Endodermal cell (in vitro differentiated cells): ENCODE measurements around the gene GPSM1. TPM values are rescaled to one million over a fixed set of nuclear protein-coding genes. Genes with fewer than 3 reads are reported as not detected.

Experiments used
- DNase-seq: peaks from one replicate; pipeline ENCODE4 v3.0.0-alpha.2; 2017
- H3K27ac ChIP-seq: 2 replicates; pipeline ENCODE4 v1.5.1; 2013; ENCODE audit warnings: mild to moderate bottlenecking, low read depth, low read length, moderate library complexity
- H3K27me3 ChIP-seq: 2 replicates; pipeline ENCODE4 v1.6.1; 2013; ENCODE audit warnings: mild to moderate bottlenecking, low read length, moderate library complexity; ENCODE audit not compliant: insufficient read depth, control insufficient read depth, poor library complexity, severe bottlenecking
- H3K36me3 ChIP-seq: 2 replicates; pipeline ENCODE4 v1.7.0; 2013; ENCODE audit warnings: mild to moderate bottlenecking, low read length, moderate library complexity; ENCODE audit not compliant: control insufficient read depth, insufficient read depth
- H3K4me1 ChIP-seq: one replicate; pipeline ENCODE4 v1.7.0; 2013; ENCODE audit warnings: low read length; ENCODE audit not compliant: control insufficient read depth, insufficient read depth
- H3K4me3 ChIP-seq: 2 replicates; pipeline ENCODE4 v1.5.1; 2013; ENCODE audit warnings: mild to moderate bottlenecking, low read length, moderate library complexity
- H3K9ac ChIP-seq: 2 replicates; pipeline ENCODE4 v1.6.1; 2013; ENCODE audit warnings: mild to moderate bottlenecking, low read length, moderate library complexity; ENCODE audit not compliant: poor library complexity, severe bottlenecking; ENCODE audit errors: extremely low read depth
- H3K9me3 ChIP-seq: 2 replicates; pipeline ENCODE4 v1.6.1; 2013; ENCODE audit warnings: mild to moderate bottlenecking, low read length, moderate library complexity; ENCODE audit not compliant: control insufficient read depth
- H3K27ac Mint-ChIP-seq: 2 replicates; pipeline ENCODE4 v1.8.0; 2020; ENCODE audit warnings: mixed read lengths
- H3K27me3 Mint-ChIP-seq: 2 replicates; pipeline ENCODE4 v1.8.0; 2021; ENCODE audit warnings: mild to moderate bottlenecking, mixed read lengths; ENCODE audit not compliant: insufficient read depth
- H3K36me3 Mint-ChIP-seq: 2 replicates; pipeline ENCODE4 v1.8.0; 2020; ENCODE audit warnings: low read depth, mixed read lengths
- H3K4me1 Mint-ChIP-seq: 2 replicates; pipeline ENCODE4 v1.8.0; 2020; ENCODE audit warnings: mixed read lengths
- H3K4me3 Mint-ChIP-seq: 2 replicates; pipeline ENCODE4 v1.8.0; 2020; ENCODE audit warnings: mild to moderate bottlenecking, moderate library complexity, mixed read lengths
- H3K9me3 Mint-ChIP-seq: 2 replicates; pipeline ENCODE4 v1.8.0; 2020; ENCODE audit warnings: mild to moderate bottlenecking, mixed read lengths
- WGBS, 2 experiments: methylation state at CpG; one replicate each; pipeline versions ENCODE4 v1.1.5 to v1.1.7; 2013; ENCODE audit warnings: missing lambda C conversion rate in 2 of 2, mixed read lengths in 1 of 2; ENCODE audit not compliant: insufficient coverage in 1 of 2, insufficient read length in 1 of 2; 5-methylcytosine and 5-hydroxymethylcytosine counted together
- total RNA-seq, 2 donors: library from RNA; stranded (reverse); fragmentation: NEBNext Ultra II Directional in 1 of 2; extraction: Animal tissue kit (Norgen Biotek cat#: 25700) in 1 of 2; gene quantifications; 2 replicates in 1 of 2; 3 replicates in 1 of 2; pipeline ENCODE4 v1.2.1, GENCODE V29; 2021
- TF ChIP-seq, protein P1 (sequence below): fragments of 200-600 bp; sonication (generic); conservative IDR thresholded peaks from 2 replicates; pipeline ENCODE4 v1.5.0; 2021; ENCODE audit warnings: antibody characterized with exemption, mild to moderate bottlenecking

GPSM1 gene
- total RNA-seq, 2 donors from 2014 or later, result 37.2 to 38.6 TPM

DNA sequence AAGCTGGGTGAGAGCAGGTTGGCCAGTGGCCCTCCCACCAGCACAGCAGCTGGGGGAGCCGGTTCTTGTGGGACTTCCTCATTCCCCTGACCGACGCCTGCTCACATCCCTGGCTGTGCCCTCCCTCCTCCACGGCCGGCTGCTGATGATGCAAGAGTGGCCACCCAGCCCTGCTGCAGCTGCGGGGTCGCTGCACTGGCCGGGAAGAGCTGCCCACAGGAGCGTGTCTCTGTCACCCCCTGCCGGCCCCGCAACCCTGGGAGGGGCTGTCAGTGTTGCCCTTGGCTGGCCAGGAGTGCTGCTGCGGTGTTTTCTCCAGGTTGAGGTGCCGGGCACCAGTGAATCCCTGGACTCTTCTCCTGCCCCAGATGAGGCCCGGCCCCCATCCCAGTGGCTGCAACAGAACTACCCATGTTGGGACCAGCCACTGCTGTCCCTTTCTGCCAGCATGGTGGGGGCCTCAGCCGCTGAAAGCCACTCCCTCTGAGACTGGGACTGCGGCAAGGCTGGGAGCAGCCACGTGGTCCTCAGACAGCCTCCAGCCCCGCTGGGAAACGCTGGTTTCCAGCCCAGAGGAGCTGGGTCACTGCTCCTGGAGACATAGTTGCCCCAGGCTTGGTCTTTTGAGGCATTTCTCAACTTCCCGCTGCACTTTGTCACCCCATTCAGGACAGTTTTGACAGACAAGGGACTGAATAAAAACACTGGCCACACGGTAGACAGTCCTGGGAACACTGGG is 45.4 kb downstream of the GPSM1 start:
- peaks cover 13% of the 10 kb centered on the region for H3K36me3 ChIP-seq
- peak; percentile 71 for DNase-seq
- peak overlapping the region; percentile 92 for H3K27ac ChIP-seq
- Mint-ChIP-seq H3K27me3 (no peaks in the 10 kb centered on the region), H3K27ac (no peak overlapping the region), H3K9me3 (no peaks in the 10 kb centered on the region), H3K4me1 (no peaks in the 10 kb centered on the region), H3K4me3 (no peak overlapping the region), H3K36me3 (no peaks in the 10 kb centered on the region)
- H3K9me3 ChIP-seq, result no peaks in the 10 kb centered on the region
- no peak overlapping the region for H3K4me3 ChIP-seq
- no peaks in the 10 kb centered on the region for H3K4me1 ChIP-seq
- WGBS, 2 experiments, result 73 to 78% methylated on average over 15 to 21 of the region's 21 CpGs
- H3K27me3 ChIP-seq, result no peaks in the 10 kb centered on the region
- no peak overlapping the region for H3K9ac ChIP-seq
- TF ChIP-seq, protein P1, sequence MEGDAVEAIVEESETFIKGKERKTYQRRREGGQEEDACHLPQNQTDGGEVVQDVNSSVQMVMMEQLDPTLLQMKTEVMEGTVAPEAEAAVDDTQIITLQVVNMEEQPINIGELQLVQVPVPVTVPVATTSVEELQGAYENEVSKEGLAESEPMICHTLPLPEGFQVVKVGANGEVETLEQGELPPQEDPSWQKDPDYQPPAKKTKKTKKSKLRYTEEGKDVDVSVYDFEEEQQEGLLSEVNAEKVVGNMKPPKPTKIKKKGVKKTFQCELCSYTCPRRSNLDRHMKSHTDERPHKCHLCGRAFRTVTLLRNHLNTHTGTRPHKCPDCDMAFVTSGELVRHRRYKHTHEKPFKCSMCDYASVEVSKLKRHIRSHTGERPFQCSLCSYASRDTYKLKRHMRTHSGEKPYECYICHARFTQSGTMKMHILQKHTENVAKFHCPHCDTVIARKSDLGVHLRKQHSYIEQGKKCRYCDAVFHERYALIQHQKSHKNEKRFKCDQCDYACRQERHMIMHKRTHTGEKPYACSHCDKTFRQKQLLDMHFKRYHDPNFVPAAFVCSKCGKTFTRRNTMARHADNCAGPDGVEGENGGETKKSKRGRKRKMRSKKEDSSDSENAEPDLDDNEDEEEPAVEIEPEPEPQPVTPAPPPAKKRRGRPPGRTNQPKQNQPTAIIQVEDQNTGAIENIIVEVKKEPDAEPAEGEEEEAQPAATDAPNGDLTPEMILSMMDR, result no peak

DNA sequence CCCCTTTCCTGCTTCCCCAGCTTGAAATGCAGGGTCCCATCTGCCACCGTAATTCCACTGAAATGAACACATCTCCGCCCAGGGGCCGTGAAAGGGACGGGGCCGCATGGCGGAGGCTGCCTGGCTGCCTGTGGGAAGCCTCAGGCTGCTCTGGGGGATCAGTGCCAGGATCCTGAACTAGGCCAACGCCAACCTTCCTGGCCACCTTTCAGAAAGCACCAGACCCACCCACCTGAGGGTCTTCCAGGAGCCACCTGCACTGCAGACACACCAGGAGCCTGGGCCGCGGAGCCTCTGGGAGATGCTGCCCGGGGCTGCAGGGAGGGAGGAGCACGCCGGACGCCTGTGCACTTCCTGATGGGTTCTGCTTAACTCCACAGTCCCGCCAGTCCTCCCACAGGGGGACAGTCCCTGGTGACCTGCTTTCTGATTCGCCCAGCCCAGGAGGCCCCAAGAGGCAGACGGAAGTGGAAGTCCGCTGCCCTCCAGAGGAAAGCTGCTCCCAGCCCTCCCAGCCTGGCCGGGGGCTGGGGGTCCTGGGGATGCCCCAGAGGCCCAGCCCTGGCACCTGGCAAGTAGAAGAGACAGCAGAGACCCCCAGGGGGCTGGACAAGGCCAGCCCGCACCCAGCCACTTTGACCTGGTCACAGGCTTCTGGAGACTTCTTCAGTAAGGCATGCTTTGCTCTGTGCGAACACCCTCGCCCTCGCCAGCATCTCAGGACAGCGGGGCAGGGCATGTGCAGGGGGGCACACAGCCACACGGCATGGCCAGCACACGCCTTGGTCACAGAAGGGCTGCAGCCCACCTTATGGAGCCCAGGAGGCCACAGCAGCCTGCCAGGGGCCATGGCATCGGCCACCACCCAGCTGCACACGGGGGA is 46.2 kb downstream of the GPSM1 start, which contains the start of gene CARD9:
CARD9 (minus strand) TSS at position 370 of the 883 bp plus-strand sequence. CDS start 1,591 bp downstream, outside the sequence.
- no peak within 1 kb of the TSS for H3K4me3 Mint-ChIP-seq
- H3K4me1 Mint-ChIP-seq, result no peaks in the 10 kb centered on the region
- no peaks in the 10 kb centered on the region for H3K27me3 Mint-ChIP-seq
- no peaks in the 10 kb centered on the region for H3K9me3 ChIP-seq
- no peak within 1 kb of the TSS for H3K4me3 ChIP-seq
- no peaks in the 10 kb centered on the region for H3K27me3 ChIP-seq
- H3K27ac Mint-ChIP-seq, result peak within 1 kb of the TSS; percentile 13
- WGBS, 2 experiments, result 92 to 100% methylated on average over 14 to 27 of the region's 27 CpGs
- DNase-seq, result no peak
- no peaks in the 10 kb centered on the region for H3K36me3 Mint-ChIP-seq
- H3K9ac ChIP-seq, result no peak within 1 kb of the TSS
- H3K9me3 Mint-ChIP-seq, result no peaks in the 10 kb centered on the region
- peak within 1 kb of the TSS; percentile 92 for H3K27ac ChIP-seq
- peaks cover 13% of the 10 kb centered on the region for H3K36me3 ChIP-seq
- TF ChIP-seq, protein P1, result no peak
- no peaks in the 10 kb centered on the region for H3K4me1 ChIP-seq

DNA sequence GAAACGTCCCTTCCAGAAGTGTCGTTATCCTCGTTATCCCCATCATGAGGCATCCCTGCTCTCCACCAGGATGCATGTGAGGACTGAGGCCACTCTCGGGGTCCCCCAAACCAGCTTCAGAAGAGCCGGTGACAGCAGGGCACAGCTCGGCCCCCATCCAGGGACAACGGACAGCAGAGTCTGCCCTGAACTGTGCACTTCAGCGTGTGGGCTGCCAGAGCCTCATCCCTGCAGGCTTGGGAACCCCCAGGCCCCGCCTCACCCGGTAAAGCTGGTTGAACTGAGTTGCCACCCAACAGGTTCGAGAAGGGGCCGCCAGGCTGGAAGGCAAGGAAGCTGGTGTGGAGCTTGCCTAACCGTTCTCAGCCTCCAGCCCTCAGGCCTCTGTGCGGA is 46.8 kb downstream of the GPSM1 start:
- H3K36me3 ChIP-seq, result peaks cover 13% of the 10 kb centered on the region
- H3K27ac ChIP-seq, result no peak overlapping the region
- TF ChIP-seq, protein P1, result no peak
- 93 to 98% methylated on average over 10 to 14 of the region's 14 CpGs for WGBS, 2 experiments
- H3K4me3 Mint-ChIP-seq, result no peak overlapping the region
- H3K4me1 ChIP-seq, result no peaks in the 10 kb centered on the region
- H3K27me3 ChIP-seq, result no peaks in the 10 kb centered on the region
- H3K4me3 ChIP-seq, result no peak overlapping the region
- H3K36me3 Mint-ChIP-seq, result no peaks in the 10 kb centered on the region
- H3K9me3 Mint-ChIP-seq, result no peaks in the 10 kb centered on the region
- H3K27me3 Mint-ChIP-seq, result no peaks in the 10 kb centered on the region
- DNase-seq, result no peak
- no peaks in the 10 kb centered on the region for H3K4me1 Mint-ChIP-seq
- H3K9ac ChIP-seq, result no peak overlapping the region
- no peaks in the 10 kb centered on the region for H3K9me3 ChIP-seq
- H3K27ac Mint-ChIP-seq, result peak overlapping the region; percentile 13
